Subcutaneous abdominal adipose tissue (tissue), 5 donors: ENCODE results near the gene FAM120A.

ENCODE experiments used
- H3K27ac ChIP-seq: one replicate; pipeline ENCODE4 v1.7.0; 2013; ENCODE audit warnings: low read depth, mild to moderate bottlenecking, inconsistent platforms, low read length, moderate library complexity
- H3K27me3 ChIP-seq, 5 donors: one replicate each; pipeline ENCODE4 v1.7.0; 2013; ENCODE audit warnings: low read length in 5 of 5, inconsistent platforms in 1 of 5; ENCODE audit not compliant: control insufficient read depth in 5 of 5, insufficient read depth in 4 of 5
- H3K36me3 ChIP-seq, 5 donors: one replicate each; pipeline ENCODE4 v1.7.0; 2013; ENCODE audit warnings: low read length in 5 of 5; ENCODE audit not compliant: control insufficient read depth in 5 of 5, insufficient read depth in 5 of 5
- H3K4me1 ChIP-seq, 5 donors: one replicate each; pipeline ENCODE4 v1.7.0; 2013; ENCODE audit warnings: low read length in 5 of 5, mild to moderate bottlenecking in 3 of 5, moderate library complexity in 1 of 5; ENCODE audit not compliant: control insufficient read depth in 5 of 5, insufficient read depth in 5 of 5
- H3K4me3 ChIP-seq, 5 donors: one replicate each; pipeline ENCODE4 v1.7.0; 2013; ENCODE audit warnings: low read length in 5 of 5, low read depth in 1 of 5
- H3K9ac ChIP-seq, 5 donors: one replicate each; pipeline ENCODE4 v1.7.0; 2013; ENCODE audit warnings: low read length in 5 of 5, mild to moderate bottlenecking in 4 of 5, moderate library complexity in 3 of 5
- H3K9me3 ChIP-seq, 5 donors: one replicate each; pipeline ENCODE4 v1.7.0; 2013; ENCODE audit warnings: low read length in 5 of 5; ENCODE audit not compliant: control insufficient read depth in 5 of 5
- donor health status: healthy.
- donor health status: healthy.
- donor health status: healthy.
- donor health status: healthy.
- donor health status: healthy.

Gene FAM120A

DNA sequence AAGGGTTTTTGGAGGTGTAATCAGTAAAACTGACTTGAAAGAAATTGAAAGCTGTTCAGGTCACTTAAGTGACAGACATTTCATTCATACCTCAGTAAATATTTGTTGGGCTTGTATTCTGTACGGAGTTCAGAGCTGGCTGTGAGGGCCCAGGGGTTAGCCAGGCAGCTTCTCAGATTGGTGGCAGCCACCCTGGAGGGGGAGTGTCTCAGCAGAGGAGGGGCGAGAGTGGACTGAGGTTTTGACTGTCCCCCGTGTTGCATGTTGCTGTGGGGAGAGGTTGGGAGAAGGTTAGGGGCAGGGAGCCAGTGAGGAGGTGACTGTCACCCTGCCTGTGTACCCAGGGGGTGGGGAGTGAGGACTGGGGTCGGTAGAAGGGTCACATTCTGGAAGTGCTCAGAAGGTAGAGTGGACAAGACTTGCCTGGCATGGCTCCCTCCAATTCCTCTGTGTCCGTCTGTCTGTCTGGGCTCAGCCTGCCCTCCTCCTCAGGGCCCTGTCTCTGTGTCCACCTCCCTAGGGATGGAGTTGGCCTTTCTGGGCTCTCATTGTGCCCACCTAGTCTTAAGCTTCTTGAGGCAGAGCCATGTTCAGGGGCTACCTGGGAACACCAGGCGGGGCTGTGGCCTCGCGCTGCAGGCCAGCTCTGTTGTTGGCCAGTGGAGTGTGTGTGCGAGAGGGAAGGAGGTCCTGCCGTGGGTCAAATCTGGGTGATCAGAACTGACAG, 129.3 kb downstream of the FAM120A start:
- Histone ChIP-seq H3K4me1 (peaks cover 2 to 53% (median 43%) of the 10 kb centered on the region in 5 donors), H3K9ac (peak overlapping the region in 3 of 5 donors; percentile 7 to 43 (median 36)), H3K27ac (peak overlapping the region; percentile 35)

GRCh38 chr9:93582115-93582514, 130.6 kb downstream of the FAM120A start:
- peak overlapping the region in 2 of 5 donors; percentile 38 for H3K9ac ChIP-seq

More for the DNA sequence above, 129.3 kb downstream of the FAM120A start:
- Histone ChIP-seq H3K36me3 (no peaks in the 10 kb centered on the region), H3K9me3 (no peaks in the 10 kb centered on the region), H3K4me3 (no peak overlapping the region), H3K27me3 (no peaks in the 10 kb centered on the region)

DNA sequence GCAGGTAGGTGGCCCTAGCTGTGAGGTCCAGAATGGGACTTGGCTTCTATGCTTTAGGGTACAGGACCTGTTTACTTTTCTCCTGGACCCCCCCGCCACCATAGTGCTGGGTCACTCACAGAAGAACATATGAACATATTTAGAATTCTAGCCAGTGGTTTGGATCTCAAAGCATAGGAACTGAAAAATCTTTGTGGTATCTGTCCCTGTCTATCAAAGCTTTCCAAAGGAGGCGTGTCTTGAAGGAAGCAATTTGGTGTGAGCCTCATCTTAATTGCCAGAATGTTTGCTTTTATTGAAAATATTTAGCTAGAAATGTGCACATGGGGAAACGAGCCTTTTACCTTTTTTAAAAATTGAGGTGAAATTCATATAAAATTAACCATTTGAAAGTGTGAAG, 131.1 kb downstream of the FAM120A start:
- no peak overlapping the region for H3K27ac ChIP-seq
- H3K9me3 ChIP-seq: no peaks in the 10 kb centered on the region
- peaks cover 4 to 49% (median 40%) of the 10 kb centered on the region in 5 donors for H3K4me1 ChIP-seq
- H3K27me3 ChIP-seq: no peaks in the 10 kb centered on the region
- no peak overlapping the region for H3K4me3 ChIP-seq
- H3K36me3 ChIP-seq: no peaks in the 10 kb centered on the region
- peak overlapping the region in 1 of 5 donors; percentile 38 for H3K9ac ChIP-seq

More at GRCh38 chr9:93582115-93582514, 130.6 kb downstream of the FAM120A start:
- H3K27ac ChIP-seq: no peak overlapping the region
- H3K36me3 ChIP-seq: no peaks in the 10 kb centered on the region
- peaks cover 4 to 52% (median 43%) of the 10 kb centered on the region in 5 donors for H3K4me1 ChIP-seq
- H3K4me3 ChIP-seq: no peak overlapping the region
- no peaks in the 10 kb centered on the region for H3K27me3 ChIP-seq
- H3K9me3 ChIP-seq: no peaks in the 10 kb centered on the region

DNA sequence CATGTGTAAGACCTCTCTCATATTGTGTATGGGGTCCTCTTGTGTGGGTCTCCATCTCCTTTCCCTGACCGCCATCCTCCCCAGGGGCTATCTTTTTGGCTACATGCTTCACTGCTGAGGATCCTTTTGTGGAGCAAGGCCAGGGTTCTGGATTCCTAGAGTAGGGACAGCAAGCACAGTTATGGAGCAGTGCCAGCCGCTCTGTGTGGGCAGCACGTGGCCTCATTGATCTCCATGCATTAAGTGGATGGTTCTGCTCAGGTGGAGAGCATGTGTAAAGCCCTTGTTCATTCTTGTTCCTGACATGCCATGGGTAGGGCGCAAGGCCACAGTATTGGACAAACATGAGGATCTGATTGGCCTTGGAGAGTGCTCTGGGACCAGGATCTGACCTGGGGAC, 133.8 kb downstream of the FAM120A start:
- H3K9me3 ChIP-seq: no peaks in the 10 kb centered on the region
- H3K36me3 ChIP-seq: no peaks in the 10 kb centered on the region
- H3K27ac ChIP-seq: no peak overlapping the region
- no peaks in the 10 kb centered on the region for H3K27me3 ChIP-seq
- peaks cover 8 to 41% (median 34%) of the 10 kb centered on the region in 5 donors for H3K4me1 ChIP-seq
- H3K4me3 ChIP-seq: no peak overlapping the region
- no peak overlapping the region for H3K9ac ChIP-seq

GRCh38 chr9:93585695-93586094, 134.2 kb downstream of the FAM120A start:
- Histone ChIP-seq H3K9ac (no peak overlapping the region), H3K27me3 (no peaks in the 10 kb centered on the region), H3K27ac (no peak overlapping the region), H3K4me1 (peaks cover 6 to 36% (median 33%) of the 10 kb centered on the region in 5 donors), H3K9me3 (no peaks in the 10 kb centered on the region), H3K36me3 (no peaks in the 10 kb centered on the region), H3K4me3 (no peak overlapping the region)

GRCh38 chr9:93586290-93587057, 135.0 kb downstream of the FAM120A start:
- Histone ChIP-seq H3K9ac (no peak overlapping the region), H3K27ac (no peak overlapping the region), H3K36me3 (peaks cover 0 to 3% (median 0%) of the 10 kb centered on the region in 5 donors), H3K4me3 (no peak overlapping the region), H3K27me3 (no peaks in the 10 kb centered on the region), H3K9me3 (no peaks in the 10 kb centered on the region), H3K4me1 (peaks cover 3 to 34% (median 26%) of the 10 kb centered on the region in 5 donors)

- Histone ChIP-seq H3K36me3 (peaks cover 0 to 3% (median 0%) of the 10 kb centered on the region in 5 donors), H3K9ac (no peak overlapping the region), H3K4me3 (no peak overlapping the region), H3K4me1 (peaks cover 2 to 34% (median 18%) of the 10 kb centered on the region in 5 donors), H3K27ac (no peak overlapping the region), H3K27me3 (no peaks in the 10 kb centered on the region), H3K9me3 (no peaks in the 10 kb centered on the region)
Observed at GRCh38 chr9:93587284-93587650, 135.8 kb downstream of the FAM120A start.

DNA sequence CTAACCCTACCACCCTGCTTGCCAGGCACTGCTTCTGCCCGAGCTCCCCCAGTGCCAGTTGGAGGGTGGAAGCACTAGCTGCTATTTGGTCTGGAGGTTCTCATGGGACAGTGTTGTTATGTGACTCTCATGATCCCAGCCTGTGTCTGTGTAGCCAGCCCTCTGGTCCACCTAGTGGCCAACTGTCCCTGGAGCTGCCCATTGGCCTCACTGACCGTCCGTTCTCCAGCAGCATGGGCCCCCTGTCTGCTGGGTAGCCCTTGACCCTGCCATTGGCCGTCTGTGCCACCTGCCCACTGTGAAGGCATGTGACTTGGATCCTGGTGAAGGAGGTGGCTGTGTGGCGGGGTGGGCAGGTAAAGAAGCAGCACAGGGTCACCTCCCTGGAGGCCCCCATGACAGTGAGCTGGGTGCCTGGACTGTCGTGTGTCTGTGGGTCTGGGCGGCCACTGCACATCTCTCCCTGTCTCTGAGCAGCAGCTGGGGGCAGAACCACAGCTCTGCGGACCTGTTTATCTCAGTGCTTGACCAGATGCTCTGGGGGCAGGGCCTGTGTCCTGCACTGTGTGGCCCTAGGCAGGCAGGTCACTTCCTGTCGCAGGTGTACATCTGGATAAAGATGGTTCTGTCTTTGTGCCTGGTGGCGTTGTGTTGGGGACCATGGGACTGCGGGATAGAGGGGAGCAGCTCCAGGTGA, 136.3 kb downstream of the FAM120A start:
- peak overlapping the region in 1 of 5 donors; percentile 2 for H3K9ac ChIP-seq
- no peaks in the 10 kb centered on the region for H3K27me3 ChIP-seq
- no peak overlapping the region for H3K27ac ChIP-seq
- no peaks in the 10 kb centered on the region for H3K9me3 ChIP-seq
- peaks cover 0 to 3% (median 0%) of the 10 kb centered on the region in 5 donors for H3K36me3 ChIP-seq
- no peak overlapping the region for H3K4me3 ChIP-seq
- peaks cover 4 to 37% (median 14%) of the 10 kb centered on the region in 5 donors for H3K4me1 ChIP-seq

GRCh38 chr9:93588641-93589609, 137.4 kb downstream of the FAM120A start:
- no peaks in the 10 kb centered on the region for H3K27me3 ChIP-seq
- peaks cover 6 to 47% (median 22%) of the 10 kb centered on the region in 5 donors for H3K4me1 ChIP-seq
- H3K9me3 ChIP-seq: no peaks in the 10 kb centered on the region
- no peak overlapping the region for H3K27ac ChIP-seq
- no peak overlapping the region for H3K4me3 ChIP-seq
- peak overlapping the region in 2 of 5 donors; percentile 2 to 54 for H3K9ac ChIP-seq
- H3K36me3 ChIP-seq: peaks cover 0 to 3% (median 0%) of the 10 kb centered on the region in 5 donors
